ENCODE data around the gene ABCC6.
"Not testable (repeated sequence)": the region's sequence is repeated elsewhere in the genome, so short reads cannot be mapped to it uniquely, and the experiment has no call there.

ABCC6 gene

GRCh38 chr16:16188827-16189226 is 34.5 kb downstream of the ABCC6 start:
- no peak for DNase-seq

GRCh38 chr16:16186820-16187219 is 36.5 kb downstream of the ABCC6 start:
- DNase-seq: no peak

- DNase-seq: no peak
Measured at GRCh38 chr16:16185095-16185494, 38.2 kb downstream of the ABCC6 start.

GRCh38 chr16:16184594-16184993 is 38.7 kb downstream of the ABCC6 start:
- DNase-seq: no peak

GRCh38 chr16:16183562-16183961 is 39.7 kb downstream of the ABCC6 start:
- DNase-seq: no peak

- DNase-seq: no peak
Measured at GRCh38 chr16:16182918-16183317, 40.4 kb downstream of the ABCC6 start.

- not testable (repeated sequence) for DNase-seq
Measured at GRCh38 chr16:16181748-16182147, 41.5 kb downstream of the ABCC6 start.

GRCh38 chr16:16178455-16179162 is 44.7 kb downstream of the ABCC6 start:
- no peak for DNase-seq

GRCh38 chr16:16176328-16176727 is 47.0 kb downstream of the ABCC6 start:
- no peak for DNase-seq

- no peak for DNase-seq
Measured at GRCh38 chr16:16175296-16175695, 48.0 kb downstream of the ABCC6 start.

- DNase-seq: no peak
Measured at GRCh38 chr16:16172991-16173390, 50.3 kb downstream of the ABCC6 start.

- DNase-seq: no peak
Measured at GRCh38 chr16:16171332-16171919, 51.9 kb downstream of the ABCC6 start.

- DNase-seq: no peak
Measured at GRCh38 chr16:16169615-16170014, 53.7 kb downstream of the ABCC6 start.

GRCh38 chr16:16168431-16168830 is 54.9 kb downstream of the ABCC6 start:
- no peak for DNase-seq

- no peak for DNase-seq
Measured at GRCh38 chr16:16167927-16168326, 55.4 kb downstream of the ABCC6 start.

- DNase-seq: no peak
Measured at GRCh38 chr16:16166949-16167348, 56.3 kb downstream of the ABCC6 start.

GRCh38 chr16:16166085-16166484 is 57.2 kb downstream of the ABCC6 start:
- no peak for DNase-seq

- DNase-seq: no peak
Measured at GRCh38 chr16:16164243-16164642, 59.1 kb downstream of the ABCC6 start.

- peak; percentile 10 for DNase-seq
Measured at GRCh38 chr16:16163571-16163970, 59.7 kb downstream of the ABCC6 start.

- DNase-seq: no peak
Measured at GRCh38 chr16:16163109-16163508, 60.2 kb downstream of the ABCC6 start.

GRCh38 chr16:16162591-16162990 is 60.7 kb downstream of the ABCC6 start:
- no peak for DNase-seq

- not testable (repeated sequence) for DNase-seq
Measured at GRCh38 chr16:16161840-16162239, 61.5 kb downstream of the ABCC6 start.

- no peak for DNase-seq
Measured at GRCh38 chr16:16161319-16161718, 62.0 kb downstream of the ABCC6 start.

- no peak for DNase-seq
Measured at GRCh38 chr16:16159662-16160061, 63.6 kb downstream of the ABCC6 start.
